Activated naive CD4-positive, alpha-beta T cell treated with anti-CD3 and anti-CD28 coated beads, Interleukin-2, amount 50 U/mL, for 16 hours (primary cell): ENCODE results near the gene CIP2A.

ENCODE experiments used
- DNase-seq: peaks from one replicate; pipeline ENCODE4 v3.0.0-alpha.2; 2020

The CIP2A gene

DNA sequence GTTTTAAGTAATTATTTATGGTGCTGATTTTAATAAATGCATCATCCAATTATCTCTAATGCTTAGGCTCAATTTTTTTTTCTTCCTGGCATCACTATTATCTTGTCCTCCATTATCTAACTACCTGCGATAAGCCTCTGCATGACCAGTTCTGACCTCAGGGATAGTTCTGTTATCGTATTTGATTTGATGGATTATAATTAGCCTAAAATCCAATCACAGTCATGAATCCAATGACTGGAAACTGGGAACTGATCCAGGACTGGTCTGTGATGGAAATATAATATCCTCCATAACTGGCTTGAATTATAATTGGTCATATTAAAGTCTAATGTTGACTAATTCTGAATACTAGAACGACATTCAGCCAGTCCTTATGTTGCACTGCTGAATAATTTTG lies 80.0 kb downstream of the CIP2A start:
- DNase-seq, result no peak

DNA sequence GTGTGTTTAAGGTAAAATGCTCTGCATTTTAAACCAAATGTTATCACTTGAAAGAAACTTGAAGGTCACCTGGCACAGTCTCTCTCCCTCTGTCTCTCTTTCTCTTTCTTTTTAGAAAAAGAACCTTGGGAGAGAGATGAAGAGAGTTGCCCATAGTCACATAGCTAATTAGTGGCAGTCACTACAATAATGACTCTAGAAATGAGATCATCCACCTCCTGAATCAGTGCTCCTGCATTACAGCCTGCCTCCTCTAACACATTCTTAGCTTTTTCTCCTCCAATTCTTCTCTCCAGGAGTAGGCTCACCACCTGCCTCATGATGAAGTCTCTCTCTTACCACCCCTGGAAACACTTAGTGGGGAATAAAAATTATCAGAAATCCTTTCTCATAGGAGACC lies 81.3 kb downstream of the CIP2A start:
- DNase-seq, result no peak

- DNase-seq, result no peak
Measured at GRCh38 chr3:108505811-108506210, 83.4 kb downstream of the CIP2A start.

GRCh38 chr3:108503722-108504121 lies 85.5 kb downstream of the CIP2A start:
- DNase-seq, result no peak

DNA sequence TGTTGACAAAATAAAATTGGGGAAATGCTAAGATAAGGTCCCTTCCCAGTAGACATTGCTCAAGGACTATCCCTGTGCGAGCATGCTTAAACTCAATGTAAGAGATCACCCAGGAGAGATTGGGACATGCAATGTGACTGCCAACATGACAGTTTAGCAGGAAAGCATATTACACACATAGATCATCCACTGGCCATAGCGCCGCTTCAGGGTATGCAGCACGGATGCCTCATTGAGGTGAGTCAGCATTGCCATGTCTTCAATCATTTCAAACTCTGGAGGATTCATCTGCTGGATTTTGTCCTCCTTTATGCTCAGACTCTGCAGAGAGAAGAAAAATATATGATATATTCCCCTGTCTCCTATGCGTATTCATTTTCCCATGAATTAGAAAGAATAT lies 87.7 kb downstream of the CIP2A start:
- DNase-seq, result no peak

DNA sequence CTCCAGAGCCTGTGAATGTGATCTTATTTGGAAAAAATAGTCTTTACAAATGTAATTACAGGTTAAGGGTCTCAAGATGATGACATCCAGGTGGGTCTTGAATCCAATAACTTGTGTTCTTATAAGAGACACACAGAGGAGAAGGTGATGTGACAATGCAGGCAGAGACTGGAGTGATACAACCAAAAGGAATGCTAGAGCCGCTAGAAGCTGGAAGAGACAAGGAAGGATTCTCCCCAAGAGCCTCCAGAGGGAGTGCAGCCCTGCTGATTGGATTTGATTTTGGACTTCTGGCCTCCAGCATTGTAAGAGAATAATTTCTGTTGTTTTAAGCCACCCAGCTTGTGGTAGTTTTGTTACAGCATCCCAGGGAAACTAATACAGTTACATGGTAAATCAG lies 88.5 kb downstream of the CIP2A start:
- no peak for DNase-seq
